Keratinocyte (primary cell): ENCODE data around the gene RPS29. TPM values are rescaled to one million over a fixed set of nuclear protein-coding genes. Genes with fewer than 3 reads are reported as not detected.

Experiments
- DNase-seq: peaks from one replicate; pipeline ENCODE4 v3.0.0-alpha.2; 2011; ENCODE audit warnings: low read depth, missing footprints, low spot score
- FAIRE-seq: peaks from 2 replicates; lab custom pipeline; 2011; peaks lifted over from hg19 to GRCh38; lab: Jason Lieb, UNC
- H2AFZ ChIP-seq: 2 replicates; pipeline ENCODE4 v1.6.0; 2012; ENCODE audit warnings: low read length, control low read depth, inconsistent platforms; ENCODE audit not compliant: control insufficient read depth
- H3K27ac ChIP-seq: 2 replicates; pipeline ENCODE4 v1.5.1; 2011; ENCODE audit warnings: low read length; ENCODE audit not compliant: control insufficient read depth, insufficient read depth
- H3K27me3 ChIP-seq: 3 replicates; pipeline ENCODE4 v1.6.0; 2011; ENCODE audit warnings: low read length; ENCODE audit not compliant: control insufficient read depth, insufficient read depth; ENCODE audit errors: extremely low read depth
- H3K36me3 ChIP-seq, 2 experiments: 2 replicates in 1 of 2; 3 replicates in 1 of 2; pipeline ENCODE4 v1.5.1; 2011; ENCODE audit warnings: low read length in 2 of 2, mild to moderate bottlenecking in 1 of 2; ENCODE audit not compliant: control insufficient read depth in 2 of 2, insufficient read depth in 2 of 2; ENCODE audit errors: extremely low read depth in 1 of 2
- H3K4me1 ChIP-seq: 3 replicates; pipeline ENCODE4 v1.5.1; 2011; ENCODE audit warnings: low read length; ENCODE audit not compliant: control insufficient read depth, insufficient read depth; ENCODE audit errors: extremely low read depth
- H3K4me2 ChIP-seq: 3 replicates; pipeline ENCODE4 v1.6.0; 2011; ENCODE audit warnings: low read depth, low read length; ENCODE audit not compliant: control insufficient read depth, insufficient read depth; ENCODE audit errors: extremely low read depth
- H3K4me3 ChIP-seq, 3 experiments: fragments of 200-600 bp in 1 of 3; sonication (generic) in 1 of 3; 2 replicates in 2 of 3; 3 replicates in 1 of 3; pipeline ENCODE4 v1.5.1; 2011 to 2016; ENCODE audit warnings: low read length in 3 of 3, mild to moderate bottlenecking in 3 of 3, control low read depth in 2 of 3, inconsistent platforms in 1 of 3, low read depth in 1 of 3, mixed read lengths in 1 of 3, mixed run types in 1 of 3, moderate library complexity in 1 of 3; ENCODE audit not compliant: control insufficient read depth in 2 of 3, insufficient read depth in 2 of 3; ENCODE audit errors: extremely low read depth in 1 of 3
- H3K79me2 ChIP-seq: 2 replicates; pipeline ENCODE4 v1.6.0; 2012; ENCODE audit warnings: low read length; ENCODE audit not compliant: control insufficient read depth, insufficient read depth
- H3K9ac ChIP-seq: 3 replicates; pipeline ENCODE4 v1.6.0; 2011; ENCODE audit warnings: low read length; ENCODE audit not compliant: control insufficient read depth, insufficient read depth; ENCODE audit errors: extremely low read depth
- H3K9me1 ChIP-seq: 3 replicates; pipeline ENCODE4 v1.6.0; 2011; ENCODE audit warnings: low read length; ENCODE audit not compliant: control insufficient read depth, insufficient read depth; ENCODE audit errors: extremely low read depth
- H3K9me3 ChIP-seq: 2 replicates; pipeline ENCODE4 v1.5.1; 2012; ENCODE audit warnings: low read depth, low read length; ENCODE audit not compliant: control insufficient read depth
- H4K20me1 ChIP-seq: 3 replicates; pipeline ENCODE4 v1.6.0; 2011; ENCODE audit warnings: low read length; ENCODE audit not compliant: control insufficient read depth, insufficient read depth; ENCODE audit errors: extremely low read depth
- EZH2 ChIP-seq: IDR thresholded peaks from one replicate; pipeline ENCODE4 v1.6.1; 2012; ENCODE audit warnings: inconsistent platforms, mild to moderate bottlenecking, low read length, moderate library complexity
- dilution Hi-C: fragments of 300-500 bp; cut with MboI; formaldehyde crosslinking; loops from one replicate; pipeline ENCODE4 v1.7.0; 2020; ENCODE audit warnings: low sequenced_read_pairs; ENCODE audit not compliant: extremely low pct_ligation_motif_present
- polyA plus RNA-seq, 5 experiments: library from polyadenylated mRNA; depleted of rRNA in 3 of 5; stranded (reverse) in 3 of 5; stranded (forward) in 1 of 5; unstranded in 1 of 5; fragments of >200 nt; gene quantifications; 1 replicate in 1 of 5; 2 replicates in 3 of 5; 3 replicates in 1 of 5; pipeline versions ENCODE4 v1.2.1 to v1.2.3, GENCODE V29; 2011 to 2012; ENCODE audit warnings: missing spikeins in 2 of 5, low read depth in 1 of 5, low replicate concordance in 1 of 5
- TF ChIP-seq, protein P1 (sequence below), 3 experiments: IDR thresholded peaks in 1 of 3; conservative IDR thresholded peaks in 1 of 3; optimal IDR thresholded peaks in 1 of 3; 2 replicates in 2 of 3; 3 replicates in 1 of 3; pipeline versions ENCODE3 to v1.5.1; 2011; ENCODE audit warnings: low read length in 3 of 3, mild to moderate bottlenecking in 3 of 3, moderate library complexity in 2 of 3, control low read depth in 1 of 3, inconsistent platforms in 1 of 3; ENCODE audit not compliant: insufficient read depth in 2 of 3; ENCODE audit errors: extremely low read depth in 1 of 3

The RPS29 gene
- polyA plus RNA-seq, 1 donor (not counting 4 experiments of a cell fraction or from before 2014, with no cell fraction given): 3,884 TPM

DNA sequence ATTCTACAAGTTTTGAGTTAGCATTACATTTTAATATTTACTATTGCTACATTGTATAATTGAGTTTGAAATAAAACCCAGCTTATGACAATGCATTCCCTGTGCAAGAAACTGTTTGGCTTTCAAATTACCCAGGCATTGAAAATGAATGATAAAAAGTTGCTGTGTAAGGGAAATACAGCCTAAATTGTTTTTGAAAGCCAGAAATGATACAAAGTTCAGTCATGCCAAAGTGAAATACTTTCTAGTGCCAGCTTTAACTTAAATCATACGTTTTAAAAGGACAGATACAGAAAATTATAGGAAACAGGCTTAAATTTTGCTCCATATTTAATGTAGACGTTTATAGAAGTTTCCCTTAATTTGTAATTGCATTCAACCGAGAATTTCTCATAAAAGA, 37.2 kb upstream of the RPS29 start:
- Histone ChIP-seq H3K4me1 (peaks cover 35% of the 10 kb centered on the region), H3K27me3 (no peaks in the 10 kb centered on the region), H3K4me2 (peak overlapping the region; percentile 100), H3K9ac (peak overlapping the region; percentile 100), H3K27ac (peak overlapping the region; percentile 99), H2AFZ (no peak overlapping the region), H4K20me1 (peaks cover 7% of the 10 kb centered on the region), H3K9me3 (no peaks in the 10 kb centered on the region), H3K4me3 (peak overlapping the region in 2 of 3 experiments; percentile 34 to 44), H3K79me2 (peaks cover 65% of the 10 kb centered on the region), H3K9me1 (no peaks in the 10 kb centered on the region), H3K36me3 (peaks cover 0 to 8% of the 10 kb centered on the region in 2 experiments)
- dilution Hi-C loops: no loop called here
- FAIRE-seq: no peak
- DNase-seq: no peak
- no peak for TF ChIP-seq EZH2
- TF ChIP-seq, protein P1, sequence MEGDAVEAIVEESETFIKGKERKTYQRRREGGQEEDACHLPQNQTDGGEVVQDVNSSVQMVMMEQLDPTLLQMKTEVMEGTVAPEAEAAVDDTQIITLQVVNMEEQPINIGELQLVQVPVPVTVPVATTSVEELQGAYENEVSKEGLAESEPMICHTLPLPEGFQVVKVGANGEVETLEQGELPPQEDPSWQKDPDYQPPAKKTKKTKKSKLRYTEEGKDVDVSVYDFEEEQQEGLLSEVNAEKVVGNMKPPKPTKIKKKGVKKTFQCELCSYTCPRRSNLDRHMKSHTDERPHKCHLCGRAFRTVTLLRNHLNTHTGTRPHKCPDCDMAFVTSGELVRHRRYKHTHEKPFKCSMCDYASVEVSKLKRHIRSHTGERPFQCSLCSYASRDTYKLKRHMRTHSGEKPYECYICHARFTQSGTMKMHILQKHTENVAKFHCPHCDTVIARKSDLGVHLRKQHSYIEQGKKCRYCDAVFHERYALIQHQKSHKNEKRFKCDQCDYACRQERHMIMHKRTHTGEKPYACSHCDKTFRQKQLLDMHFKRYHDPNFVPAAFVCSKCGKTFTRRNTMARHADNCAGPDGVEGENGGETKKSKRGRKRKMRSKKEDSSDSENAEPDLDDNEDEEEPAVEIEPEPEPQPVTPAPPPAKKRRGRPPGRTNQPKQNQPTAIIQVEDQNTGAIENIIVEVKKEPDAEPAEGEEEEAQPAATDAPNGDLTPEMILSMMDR (optimal IDR thresholded peaks at IDR 0.05 in 1 of 3, IDR thresholded peaks at IDR 0.05 in 1 of 3, conservative IDR thresholded peaks at IDR 0.05 in 1 of 3; ENCODE audit: extremely low read depth in 1 of 3, insufficient read depth in 2 of 3, low read length in 3 of 3): no peak

DNA sequence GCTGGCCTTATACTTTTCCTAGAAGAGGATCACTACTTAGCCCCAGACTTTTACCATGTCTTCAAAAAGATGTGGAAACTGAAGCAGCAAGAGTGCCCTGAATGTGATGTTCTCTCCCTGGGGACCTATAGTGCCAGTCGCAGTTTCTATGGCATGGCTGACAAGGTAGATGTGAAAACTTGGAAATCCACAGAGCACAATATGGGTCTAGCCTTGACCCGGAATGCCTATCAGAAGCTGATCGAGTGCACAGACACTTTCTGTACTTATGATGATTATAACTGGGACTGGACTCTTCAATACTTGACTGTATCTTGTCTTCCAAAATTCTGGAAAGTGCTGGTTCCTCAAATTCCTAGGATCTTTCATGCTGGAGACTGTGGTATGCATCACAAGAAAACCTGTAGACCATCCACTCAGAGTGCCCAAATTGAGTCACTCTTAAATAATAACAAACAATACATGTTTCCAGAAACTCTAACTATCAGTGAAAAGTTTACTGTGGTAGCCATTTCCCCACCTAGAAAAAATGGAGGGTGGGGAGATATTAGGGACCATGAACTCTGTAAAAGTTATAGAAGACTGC, 35.9 kb upstream of the RPS29 start:
- H3K27ac ChIP-seq: peak overlapping the region; percentile 99
- H3K9ac ChIP-seq: peak overlapping the region; percentile 100
- H3K4me2 ChIP-seq: peak overlapping the region; percentile 100
- dilution Hi-C loops: no loop called here
- H3K4me3 ChIP-seq: peak overlapping the region; percentile 77 to 100 (median 100)
- H3K79me2 ChIP-seq: peaks cover 68% of the 10 kb centered on the region
- no peaks in the 10 kb centered on the region for H3K27me3 ChIP-seq
- TF ChIP-seq, protein P1 (optimal IDR thresholded peaks at IDR 0.05 in 1 of 3, IDR thresholded peaks at IDR 0.05 in 1 of 3, conservative IDR thresholded peaks at IDR 0.05 in 1 of 3; ENCODE audit: extremely low read depth in 1 of 3, insufficient read depth in 2 of 3, low read length in 3 of 3): no peak
- no peak for TF ChIP-seq EZH2
- H3K9me1 ChIP-seq: no peaks in the 10 kb centered on the region
- peaks cover 2 to 14% of the 10 kb centered on the region in 2 experiments for H3K36me3 ChIP-seq
- no peaks in the 10 kb centered on the region for H3K9me3 ChIP-seq
- H3K4me1 ChIP-seq: peaks cover 46% of the 10 kb centered on the region
- DNase-seq (no peak), FAIRE-seq (no peak)
- H4K20me1 ChIP-seq: peaks cover 7% of the 10 kb centered on the region
- H2AFZ ChIP-seq: no peak overlapping the region
